ENCODE data around the gene ITFG2.
"Not testable (repeated sequence)": the region's sequence is repeated elsewhere in the genome, so short reads cannot be mapped to it uniquely, and the experiment has no call there.

Gene ITFG2

DNA sequence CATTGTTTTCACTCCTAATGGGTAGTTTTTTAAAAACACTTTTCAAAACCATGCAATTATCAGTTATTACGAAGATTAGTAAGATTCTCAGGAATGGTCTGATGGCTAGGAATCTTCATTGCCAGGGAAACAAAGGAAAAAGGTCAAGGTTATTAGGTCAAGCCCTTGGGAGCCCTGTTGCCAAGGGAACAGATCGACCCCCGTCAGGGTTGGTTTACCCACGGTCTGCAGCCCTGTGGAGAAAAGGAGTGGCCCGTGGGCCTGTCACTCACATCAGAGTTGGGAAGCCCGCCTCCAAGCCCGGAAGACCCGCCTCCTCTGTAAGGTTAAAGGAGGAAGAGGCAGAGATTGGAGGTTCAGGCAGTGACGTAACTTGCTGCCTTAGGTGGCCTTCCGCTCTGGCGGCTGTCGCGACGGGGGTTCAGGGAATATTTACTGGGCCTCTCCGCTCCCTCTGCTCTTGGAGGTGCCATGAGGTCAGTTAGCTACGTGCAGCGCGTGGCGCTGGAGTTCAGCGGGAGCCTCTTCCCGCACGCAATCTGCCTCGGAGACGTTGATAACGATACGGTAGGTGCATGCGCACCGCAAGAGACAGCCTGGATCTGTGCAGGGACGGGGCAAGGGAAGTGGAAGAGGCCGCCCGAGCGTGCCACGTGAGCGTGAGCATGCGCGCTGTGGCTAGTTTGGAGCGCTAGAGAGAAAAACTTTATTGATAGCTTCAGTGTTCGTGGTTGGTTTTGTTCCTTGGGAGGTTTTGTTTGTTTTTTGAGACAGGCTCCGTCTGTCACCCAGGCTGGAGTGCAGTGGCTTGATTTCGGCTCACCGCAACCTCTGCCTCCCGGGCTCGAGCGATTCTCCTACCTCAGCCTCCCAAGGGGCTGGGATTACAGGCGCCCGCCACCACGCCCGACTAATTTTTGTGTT lies at the start of gene ITFG2:
Gene ITFG2 (plus strand): TSS at position 379 of the 924 bp plus-strand sequence. CDS start 93 bp downstream, at position 472.
- peak; percentile 97 for DNase-seq (ENCODE audit: low spot score)

DNA sequence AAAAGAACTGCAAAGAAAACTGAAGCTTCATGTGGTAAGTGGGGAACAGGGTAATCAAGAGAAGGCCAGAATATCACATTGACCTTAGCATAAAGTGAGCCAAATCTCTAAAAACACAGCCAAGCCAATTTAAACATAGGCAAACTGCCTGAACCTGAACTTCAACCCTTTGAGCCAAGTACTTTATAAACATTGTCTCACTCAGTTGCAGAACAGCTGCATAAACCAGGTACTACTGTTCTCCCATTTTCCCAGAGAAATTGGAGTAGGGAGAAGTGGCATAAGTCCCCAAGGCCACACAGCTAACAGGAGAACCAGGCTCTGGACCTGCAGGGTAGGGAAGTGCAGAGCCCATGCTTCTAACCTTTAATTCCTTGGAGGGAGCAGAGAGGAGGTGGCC lies 48.1 kb upstream of the ITFG2 start:
- no peak for DNase-seq (ENCODE audit: low spot score)

DNA sequence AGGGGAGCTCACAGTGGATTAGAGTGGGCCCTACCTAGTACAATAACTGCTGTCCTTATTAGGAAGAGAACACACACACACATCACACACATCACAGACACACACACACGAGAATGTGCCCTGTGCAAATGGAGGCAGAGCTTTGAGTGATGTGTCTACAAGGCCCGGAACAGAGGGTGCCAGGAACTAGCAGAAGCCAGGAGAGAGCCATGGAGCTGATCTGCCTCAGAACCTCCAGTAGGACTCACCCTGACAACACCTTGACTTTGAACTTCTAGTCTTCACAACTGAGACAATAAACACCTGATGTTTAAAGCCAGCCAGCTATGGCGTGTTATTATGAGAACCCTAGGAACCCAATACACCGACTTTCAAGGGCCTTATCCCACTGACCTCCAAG lies 47.4 kb upstream of the ITFG2 start:
- no peak for DNase-seq (ENCODE audit: low spot score)

DNA sequence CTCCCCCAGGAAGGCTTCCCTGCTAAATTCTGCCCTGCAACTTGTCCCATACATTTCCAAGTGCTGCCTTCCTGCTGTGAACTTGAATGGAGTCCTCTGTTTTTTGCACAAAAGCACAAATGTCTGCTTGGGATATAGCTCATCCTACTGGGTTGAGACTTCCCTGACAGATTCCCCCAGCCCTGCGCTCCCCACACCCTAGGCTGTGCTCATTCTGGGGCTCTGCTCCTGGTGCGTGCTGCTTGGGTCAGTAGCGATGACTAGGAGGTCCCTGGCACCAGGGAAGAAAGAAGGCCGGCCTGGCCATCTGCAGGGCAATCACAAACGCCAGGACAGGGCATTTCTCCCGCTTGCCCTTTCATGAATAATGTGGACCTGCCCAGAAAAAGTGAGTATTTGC lies 46.9 kb upstream of the ITFG2 start:
- DNase-seq (ENCODE audit: low spot score), result no peak

DNA sequence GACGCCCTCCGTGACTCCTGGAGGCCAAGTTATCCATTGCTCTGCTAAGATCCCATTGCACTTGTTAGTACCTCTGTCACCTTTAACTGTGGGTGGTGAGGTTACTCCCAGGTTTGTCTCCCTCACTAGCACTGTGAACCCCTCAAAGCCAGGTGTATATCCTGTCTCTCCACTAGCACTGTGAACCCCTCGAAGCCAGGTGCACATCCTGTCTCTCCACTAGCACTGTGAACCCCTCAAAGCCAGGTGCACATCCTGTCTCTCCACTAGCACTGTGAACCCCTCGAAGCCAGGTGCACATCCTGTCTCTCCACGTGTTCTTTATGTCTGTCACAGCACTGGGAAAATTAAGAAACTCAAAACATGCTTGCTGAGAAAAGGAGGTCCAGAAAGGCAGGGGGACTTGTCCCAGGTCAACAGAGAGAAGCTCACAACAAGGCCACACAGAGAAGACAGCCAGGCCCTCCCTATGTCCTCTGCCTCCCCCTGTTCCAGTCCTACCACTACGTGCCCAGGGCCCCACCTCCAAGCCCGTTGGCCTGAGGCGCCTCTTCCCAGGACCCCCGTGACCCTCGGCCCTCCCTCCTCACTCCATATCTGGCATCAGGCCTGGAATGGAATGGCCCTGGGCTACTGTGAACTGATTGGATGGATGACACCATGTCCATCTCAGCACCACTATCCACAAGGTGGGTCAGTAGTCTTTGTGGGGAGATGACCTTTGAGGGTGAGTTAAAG lies 44.1 kb upstream of the ITFG2 start:
- no peak for DNase-seq (ENCODE audit: low spot score)

DNA sequence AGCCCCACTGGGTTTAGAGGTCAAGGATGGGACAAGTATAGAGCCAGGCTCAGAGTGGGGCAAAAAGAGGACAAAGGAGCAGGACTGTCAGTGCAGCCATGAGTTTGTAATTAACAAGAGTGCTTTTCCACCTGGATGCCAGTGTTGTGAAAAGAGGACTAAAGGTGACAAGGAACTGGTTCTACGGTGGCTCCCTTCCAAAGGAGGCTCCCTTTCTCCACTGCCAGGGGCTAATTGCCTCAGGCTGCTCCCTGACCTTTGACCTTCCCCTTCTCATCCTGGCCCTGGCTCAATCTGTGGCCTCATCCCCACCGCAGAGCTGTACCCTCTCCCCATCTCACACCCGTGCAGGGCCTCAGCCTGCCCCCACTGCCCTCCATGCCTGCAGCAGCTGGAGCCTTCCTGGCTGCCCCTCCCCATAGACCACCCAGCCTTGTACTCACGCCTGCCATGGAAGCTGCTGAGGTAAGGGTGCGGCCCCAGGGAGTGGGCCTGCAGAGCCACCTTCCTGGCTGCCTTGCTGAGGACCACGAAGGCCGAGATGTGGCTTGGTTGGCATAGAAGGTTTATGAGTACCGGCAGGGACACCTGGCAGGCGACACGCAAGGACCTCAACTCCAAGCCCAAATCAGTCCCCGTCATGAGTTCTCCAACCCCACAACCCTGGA lies 42.5 kb upstream of the ITFG2 start:
- no peak for DNase-seq (ENCODE audit: low spot score)

DNA sequence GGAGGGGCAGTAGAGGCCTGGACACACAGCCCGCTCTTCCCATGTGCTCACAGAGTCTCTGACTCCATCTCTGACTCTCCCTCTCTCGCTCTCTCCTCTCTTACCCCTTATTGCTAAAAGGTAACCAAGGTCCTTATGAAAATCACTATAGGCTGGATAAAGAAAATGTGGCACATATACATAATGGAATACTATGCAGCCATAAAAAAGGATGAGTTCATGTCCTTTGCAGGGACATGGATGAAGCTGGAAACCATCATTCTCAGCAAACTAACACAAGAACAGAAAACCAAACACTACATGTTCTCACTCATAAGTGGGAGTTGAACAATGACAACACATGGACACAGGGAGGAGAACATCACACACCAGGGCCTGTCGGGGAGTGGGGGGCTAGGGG lies 41.9 kb upstream of the ITFG2 start:
- not testable (repeated sequence) for DNase-seq (ENCODE audit: low spot score)

DNA sequence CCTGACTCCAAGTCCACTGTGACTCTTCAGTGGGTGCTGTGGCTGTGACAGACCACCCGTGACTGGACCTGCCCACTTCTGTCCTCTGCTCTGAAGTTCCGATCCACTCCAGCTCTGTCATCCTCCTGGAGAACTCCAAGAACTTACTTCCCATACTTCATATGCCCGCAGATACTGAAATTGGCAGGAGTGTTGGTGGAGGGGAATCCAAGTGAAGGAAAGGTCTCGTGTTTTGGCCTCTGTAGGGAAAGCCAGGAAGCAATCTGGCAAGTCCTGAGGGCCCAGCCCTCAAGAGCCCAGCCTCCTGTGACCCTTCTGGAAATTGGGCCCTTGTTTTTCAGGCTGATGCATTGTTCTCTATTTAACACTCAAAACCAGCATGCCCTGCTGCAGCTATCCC lies 40.1 kb upstream of the ITFG2 start:
- no peak for DNase-seq (ENCODE audit: low spot score)

DNA sequence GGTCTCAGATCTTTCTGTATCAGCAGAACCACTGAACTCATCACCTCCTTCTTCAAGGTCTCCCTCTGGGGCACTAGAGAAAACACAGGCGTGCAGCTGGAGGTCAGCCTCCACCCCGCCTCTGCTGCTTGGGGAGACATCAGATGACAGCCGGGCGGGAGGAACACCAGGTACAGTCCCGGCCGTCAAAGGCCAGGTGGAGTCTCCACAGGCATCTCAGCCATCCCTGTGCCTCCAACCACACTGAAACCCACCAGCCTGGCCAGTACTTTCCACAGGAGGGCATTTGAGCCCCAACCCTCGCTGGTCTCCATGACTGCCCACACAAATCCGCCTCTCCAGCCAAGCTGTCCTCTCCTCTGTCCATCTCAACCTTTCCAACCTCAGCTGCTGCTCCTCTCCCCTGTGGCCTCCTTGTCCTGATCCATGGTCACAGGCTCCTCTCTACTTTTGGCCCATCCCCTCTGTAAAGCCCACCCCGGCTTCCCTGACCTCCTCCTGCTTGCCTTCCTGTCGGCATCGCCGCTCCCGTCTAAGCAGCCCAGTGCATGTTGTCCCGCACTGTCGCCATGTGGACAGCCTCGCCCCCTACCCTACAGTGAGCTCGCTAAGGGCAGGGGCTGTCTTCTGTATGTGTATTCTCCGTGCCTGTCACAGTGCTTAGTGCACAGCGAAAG lies 39.1 kb upstream of the ITFG2 start:
- DNase-seq (ENCODE audit: low spot score), result no peak

DNA sequence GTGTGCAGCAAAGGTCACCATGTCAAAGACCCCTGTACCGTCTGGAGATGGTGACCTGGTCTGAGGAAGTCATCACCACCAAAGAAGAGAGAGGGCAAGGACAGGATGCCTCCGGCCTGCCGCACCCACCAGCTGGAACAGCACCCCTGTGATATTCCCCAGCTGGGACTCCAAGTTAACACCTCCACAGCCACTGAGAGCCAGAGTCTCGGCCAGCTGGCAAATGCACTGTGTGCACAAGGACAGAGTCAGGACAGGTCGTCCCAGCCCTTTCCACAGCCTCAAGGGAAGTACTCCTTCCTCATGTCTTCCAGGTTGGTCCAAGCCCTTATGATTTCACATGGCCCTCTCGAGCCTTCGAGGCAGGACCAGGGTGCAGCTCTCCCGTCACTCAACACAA lies 37.0 kb upstream of the ITFG2 start:
- DNase-seq (ENCODE audit: low spot score), result no peak

DNA sequence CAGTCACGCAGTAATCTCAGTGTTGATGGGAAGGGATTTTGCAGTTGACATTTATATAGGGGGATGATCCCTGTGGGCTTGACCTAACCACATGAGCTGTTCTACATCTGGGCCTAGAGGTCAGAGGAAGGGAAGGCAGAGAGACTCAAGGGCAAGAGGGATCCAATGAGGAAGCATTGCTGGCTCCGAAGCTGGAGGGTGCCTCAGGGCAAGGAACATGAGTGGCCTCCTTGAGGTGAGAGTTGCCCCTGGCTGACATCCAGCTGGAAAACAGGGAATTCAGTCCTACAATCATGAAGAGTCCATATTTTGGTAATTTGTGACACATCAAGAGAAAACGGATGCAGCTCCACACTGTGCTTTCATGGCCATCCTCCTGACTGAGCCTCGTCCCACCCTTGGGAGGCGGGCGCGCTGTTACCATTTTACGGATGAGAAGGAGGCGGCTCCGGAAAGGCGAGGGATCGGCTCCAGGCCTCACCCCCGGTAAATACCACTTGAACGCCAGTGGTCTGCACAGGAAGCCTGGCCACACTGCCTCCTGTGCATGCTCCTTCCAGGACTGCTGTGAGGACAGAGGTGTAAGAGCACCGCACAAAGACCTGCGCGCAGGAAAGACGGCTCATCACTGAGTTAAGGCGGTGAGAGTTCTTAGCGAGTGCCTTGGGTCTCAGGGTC lies 36.2 kb upstream of the ITFG2 start:
- DNase-seq (ENCODE audit: low spot score), result no peak

DNA sequence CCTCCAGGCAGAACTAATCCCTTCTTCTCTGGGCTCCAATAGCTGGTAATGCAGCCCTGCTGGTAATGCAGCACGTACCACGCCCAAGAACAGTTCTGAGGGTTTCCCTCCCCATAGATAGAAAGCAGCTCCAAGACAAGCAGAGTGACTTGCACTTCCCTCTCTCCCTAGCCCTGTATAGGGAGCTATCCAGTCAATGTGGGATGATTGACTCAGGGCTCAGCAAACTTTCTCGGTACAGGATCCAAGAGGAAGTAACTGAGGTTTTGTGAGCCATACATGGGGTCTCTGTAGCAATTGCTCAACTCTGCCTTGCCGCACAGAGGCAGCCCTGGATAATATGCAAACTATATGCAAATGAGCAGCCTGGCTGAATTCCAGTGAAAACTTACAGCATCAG lies 33.2 kb upstream of the ITFG2 start:
- DNase-seq (ENCODE audit: low spot score), result no peak

DNA sequence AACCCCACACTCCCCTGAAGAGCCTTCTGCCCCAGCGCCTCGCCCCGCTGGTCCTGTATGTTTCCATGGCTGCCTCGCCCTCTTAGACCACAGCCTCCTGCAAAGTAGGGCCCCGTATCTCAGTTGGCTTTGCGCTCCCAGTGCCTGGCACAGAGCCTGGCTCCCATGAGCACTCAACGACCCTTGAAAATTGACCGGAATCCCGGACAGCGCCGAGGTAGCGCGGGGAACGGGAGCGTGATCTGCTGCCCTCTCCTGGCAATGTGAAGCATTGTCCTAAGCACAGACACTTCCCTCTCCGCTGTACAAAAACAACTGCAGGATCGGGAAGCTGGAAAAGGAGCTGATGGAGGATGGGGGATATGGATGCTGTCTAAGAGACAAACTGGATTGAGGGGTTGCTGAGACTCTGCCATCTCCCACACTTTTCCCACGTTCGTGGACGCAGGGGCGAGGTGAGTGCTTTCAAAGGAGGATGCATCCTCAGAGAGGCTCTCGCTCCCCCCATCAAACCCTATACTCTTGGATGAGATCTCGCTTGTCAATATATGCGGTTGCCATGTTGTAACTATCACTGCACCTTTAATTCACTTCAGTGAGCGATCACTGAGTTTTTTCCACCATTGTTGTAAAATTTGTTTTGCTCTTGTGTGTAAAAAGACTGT lies 28.4 kb upstream of the ITFG2 start:
- peak; percentile 51 for DNase-seq (ENCODE audit: low spot score)

DNA sequence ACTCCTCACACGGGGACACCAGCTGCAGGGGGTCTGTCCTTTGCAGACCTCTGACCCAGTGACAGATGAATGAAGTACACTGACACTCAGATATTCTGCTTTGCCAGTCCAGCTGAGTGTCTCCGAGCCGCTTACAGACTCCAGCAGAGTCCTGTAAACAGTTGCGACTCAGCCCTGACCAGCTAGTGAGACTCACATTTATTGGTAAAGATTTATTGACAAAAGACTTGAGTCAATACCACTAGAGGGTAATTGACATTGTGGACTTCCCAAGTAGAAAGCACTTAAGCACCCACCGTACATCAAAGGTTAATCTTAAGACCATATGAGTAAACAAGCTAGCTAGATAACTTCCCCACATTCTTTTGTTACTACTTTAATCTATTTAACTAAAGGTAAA lies 27.5 kb upstream of the ITFG2 start:
- DNase-seq (ENCODE audit: low spot score), result no peak

DNA sequence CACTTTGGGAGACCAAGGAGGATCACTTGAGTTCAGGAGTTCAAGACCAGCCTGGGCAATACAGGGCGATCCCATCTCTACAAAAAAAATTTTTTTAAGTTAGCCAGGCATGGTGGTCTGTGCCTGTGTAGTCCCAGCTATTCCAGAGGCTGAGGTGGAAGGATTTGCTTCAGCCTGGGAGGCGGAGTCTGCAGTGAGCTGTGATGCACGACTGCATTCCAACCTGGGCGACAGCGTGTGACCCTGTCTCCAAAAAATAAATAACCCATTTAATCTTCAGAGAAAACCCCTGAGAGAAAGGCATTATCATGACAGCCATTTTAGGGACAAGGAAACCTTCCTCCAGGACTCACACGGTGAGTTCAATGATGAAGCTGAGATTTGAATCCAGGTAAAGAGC lies 21.4 kb upstream of the ITFG2 start:
- no peak for DNase-seq (ENCODE audit: low spot score)

DNA sequence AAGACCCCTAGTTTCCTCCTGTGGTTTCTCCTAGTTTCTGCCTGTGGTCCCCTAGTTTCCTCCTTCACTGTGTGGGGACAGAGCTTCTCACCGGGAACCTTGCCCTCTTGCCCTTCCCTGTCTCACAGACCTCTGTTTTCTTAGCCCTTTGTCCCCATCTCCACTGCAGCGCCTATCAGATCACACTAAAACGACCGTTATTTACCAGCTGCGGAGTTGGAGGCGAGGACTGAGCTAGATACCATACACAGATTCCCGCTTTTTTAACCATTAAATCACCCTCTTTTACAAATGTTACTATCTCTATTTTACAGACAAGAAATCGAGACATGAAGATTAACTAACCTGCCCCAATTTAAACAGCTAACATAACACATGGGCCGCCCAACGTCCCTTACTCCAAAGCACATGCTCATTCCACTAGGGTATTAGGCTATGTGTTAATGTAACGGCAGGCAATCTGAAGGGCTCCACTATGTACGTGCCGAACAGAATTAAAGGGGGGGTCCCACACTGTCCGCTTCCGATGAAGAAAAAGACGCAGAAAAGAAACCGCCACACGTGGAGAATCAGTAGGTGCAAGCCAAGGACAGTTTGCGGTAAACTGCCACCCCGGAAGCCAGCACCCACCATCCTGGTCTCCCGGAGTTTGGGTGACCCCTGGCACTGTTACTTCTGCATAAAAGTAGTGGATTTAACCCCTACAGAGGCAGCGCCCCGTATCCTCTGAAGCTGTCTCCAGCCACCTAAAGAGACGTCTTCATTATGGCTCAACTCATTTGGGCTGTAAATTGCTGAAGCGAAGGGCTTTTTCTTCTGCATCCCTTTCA lies 19.6 kb upstream of the ITFG2 start:
- no peak for DNase-seq (ENCODE audit: low spot score)

DNA sequence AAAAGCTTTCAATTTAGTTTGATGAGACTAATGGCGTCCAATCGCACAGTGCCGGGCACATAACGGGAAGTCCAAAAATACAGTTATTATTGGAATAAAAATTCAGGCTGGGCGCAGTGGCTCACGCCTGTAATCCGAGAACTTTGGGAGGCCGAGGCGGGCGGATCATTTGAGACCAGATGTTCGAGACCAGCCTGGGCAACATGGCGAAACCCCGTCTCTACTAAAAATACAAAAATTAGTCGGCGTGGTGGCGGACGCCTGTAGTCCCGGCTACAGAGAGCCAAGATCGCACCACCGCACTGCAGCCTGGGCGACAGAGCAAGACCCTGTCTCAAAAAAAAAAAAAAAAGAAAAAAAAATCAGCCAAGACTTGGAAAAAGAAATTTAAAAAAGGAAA lies 18.9 kb upstream of the ITFG2 start:
- no peak for DNase-seq (ENCODE audit: low spot score)

DNA sequence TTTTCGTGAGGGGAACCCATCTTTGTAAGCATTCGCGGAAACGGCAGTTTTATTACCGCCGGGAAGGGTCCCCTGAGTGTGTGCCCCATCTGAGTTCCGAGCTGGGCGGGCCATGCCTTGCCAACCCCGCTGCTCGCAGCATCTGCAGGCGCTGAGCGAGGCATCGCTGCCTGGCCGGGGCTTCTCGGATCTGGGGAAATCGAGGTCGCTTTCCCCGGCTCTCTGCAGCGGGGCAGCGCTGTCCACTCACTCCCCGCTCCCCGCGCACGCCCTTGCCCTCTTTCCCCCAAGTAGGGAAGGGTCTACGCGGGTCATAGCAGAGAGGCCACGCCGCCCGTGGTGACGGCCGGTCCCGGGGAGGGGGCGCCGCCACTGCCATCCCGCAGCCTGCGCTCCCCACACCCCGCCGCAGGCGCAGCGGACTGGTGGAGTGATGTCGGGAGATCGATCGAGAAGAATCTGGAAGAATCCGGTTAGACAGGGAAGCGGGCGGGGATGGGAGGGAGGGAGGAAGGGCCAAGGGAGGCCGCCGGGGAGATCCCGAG lies 18.2 kb upstream of the ITFG2 start:
- no peak for DNase-seq (ENCODE audit: low spot score)

DNA sequence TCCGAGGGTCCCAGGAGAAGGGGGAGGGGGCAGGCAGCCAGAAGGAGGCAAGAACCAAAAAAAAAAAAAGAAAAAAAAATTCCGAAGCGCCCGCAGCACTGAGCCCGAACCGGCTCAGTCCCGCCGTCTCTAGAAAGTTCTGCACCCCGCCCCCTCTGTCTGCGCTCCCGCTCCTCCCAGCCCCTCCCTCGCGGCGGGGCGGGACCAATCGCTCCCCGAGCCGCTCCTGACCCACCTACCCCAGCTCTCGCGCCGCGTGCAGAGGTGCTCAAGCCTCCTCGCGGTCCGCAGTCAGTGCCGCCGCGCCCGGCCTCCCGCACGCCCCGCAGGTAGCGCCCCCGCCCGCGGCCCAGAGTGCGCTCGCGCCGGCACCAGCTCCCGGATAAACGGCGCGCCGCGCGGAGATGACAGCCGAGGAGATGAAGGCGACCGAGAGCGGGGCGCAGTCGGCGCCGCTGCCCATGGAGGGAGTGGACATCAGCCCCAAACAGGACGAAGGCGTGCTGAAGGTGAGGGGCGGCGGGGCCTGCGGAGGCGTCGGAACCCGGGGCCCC lies 17.7 kb upstream of the ITFG2 start, which contains the start of gene FKBP4:
Gene FKBP4 (plus strand): TSS at position 235 of the 554 bp plus-strand sequence. CDS start 170 bp downstream, at position 405.
- DNase-seq (ENCODE audit: low spot score), result peak; percentile 87

Data from CD4-positive, alpha-beta T cell treated with Interleukin-2 at 100 ng/mL for 4 hours (primary cell).